Liver (tissue), 3 donors: Measurements from ENCODE around the gene LLGL2.

ENCODE experiments used
- CTCF ChIP-seq: fragments of 150-350 bp; IDR thresholded peaks from 2 replicates; pipeline ENCODE4 v1.5.1; 2017; ENCODE audit warnings: improper control_type of control experiment, low read depth, low read length; ENCODE audit not compliant: missing input control
- GABPA ChIP-seq, 2 donors: IDR thresholded peaks in 1 of 2; conservative IDR thresholded peaks in 1 of 2; 2 replicates each; pipeline ENCODE4 v1.6.1; 2016; ENCODE audit warnings: antibody characterized with exemption in 2 of 2, mild to moderate bottlenecking in 1 of 2, moderate library complexity in 1 of 2
- RAD21 ChIP-seq, 2 donors: IDR thresholded peaks; 2 replicates each; pipeline ENCODE4 v1.6.1; 2016; ENCODE audit warnings: antibody characterized with exemption in 2 of 2, mild to moderate bottlenecking in 2 of 2
- SP1 ChIP-seq: IDR thresholded peaks from 2 replicates; pipeline ENCODE4 v1.6.1; 2018; ENCODE audit warnings: antibody characterized with exemption, mild to moderate bottlenecking
- TAF1 ChIP-seq: conservative IDR thresholded peaks from 2 replicates; pipeline ENCODE4 v1.6.1; 2016; ENCODE audit warnings: antibody characterized with exemption, mild to moderate bottlenecking
- YY1 ChIP-seq: IDR thresholded peaks from 2 replicates; pipeline ENCODE4 v1.6.1; 2016; ENCODE audit warnings: antibody characterized with exemption, mild to moderate bottlenecking
- TF ChIP-seq, protein P1 (sequence below): IDR thresholded peaks from 2 replicates; pipeline ENCODE4 v1.6.1; 2016; ENCODE audit warnings: antibody characterized with exemption
- TF ChIP-seq, protein P2 (sequence below): IDR thresholded peaks from 2 replicates; pipeline ENCODE4 v1.6.1; 2016; ENCODE audit warnings: antibody characterized with exemption
- TF ChIP-seq, protein P3 (sequence below): IDR thresholded peaks from 2 replicates; pipeline ENCODE4 v1.6.1; 2016; ENCODE audit warnings: antibody characterized with exemption, mild to moderate bottlenecking
- donor health status: healthy.
- donor health status: healthy.

DNA sequence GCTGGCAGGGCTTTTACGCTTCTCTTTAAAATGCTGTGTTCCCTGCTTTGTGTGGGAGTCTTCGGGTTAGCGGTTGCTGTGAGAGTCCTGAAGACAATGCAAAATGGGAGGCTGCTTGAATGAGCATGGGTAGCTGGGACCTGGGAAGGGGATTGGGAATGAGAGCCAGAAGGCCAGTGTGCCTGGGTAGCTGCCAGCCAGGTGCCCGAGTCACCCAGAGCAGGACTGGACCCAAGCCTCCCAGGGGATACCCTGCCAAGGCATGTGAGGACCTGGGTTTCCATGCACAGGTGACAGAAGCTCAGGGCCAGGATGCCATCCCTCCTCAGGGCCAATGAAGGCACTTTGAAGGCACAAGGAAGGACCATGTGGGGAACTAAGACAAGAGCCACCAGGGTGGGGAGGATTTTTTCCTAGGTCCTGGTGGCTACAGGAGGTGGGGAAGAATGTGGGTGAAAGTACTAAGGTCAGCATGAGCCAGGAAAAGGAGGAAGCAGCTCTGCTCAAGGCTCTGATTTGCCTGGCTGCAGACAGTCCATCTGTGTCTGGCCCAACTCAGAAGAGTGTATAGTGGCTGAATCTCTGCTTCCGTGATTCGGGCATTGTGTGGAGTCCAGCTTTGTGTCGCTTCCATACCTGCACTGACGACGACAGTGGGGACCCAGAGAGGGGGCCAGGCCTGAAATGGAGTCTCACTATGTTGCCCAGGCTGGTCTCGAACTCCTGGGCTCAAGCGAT, 48.6 kb upstream of the LLGL2 start:
- no peak for TF ChIP-seq CTCF
- no peak for TF ChIP-seq SP1
- TF ChIP-seq, protein P1, sequence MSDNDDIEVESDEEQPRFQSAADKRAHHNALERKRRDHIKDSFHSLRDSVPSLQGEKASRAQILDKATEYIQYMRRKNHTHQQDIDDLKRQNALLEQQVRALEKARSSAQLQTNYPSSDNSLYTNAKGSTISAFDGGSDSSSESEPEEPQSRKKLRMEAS: no peak
- TF ChIP-seq, protein P2, sequence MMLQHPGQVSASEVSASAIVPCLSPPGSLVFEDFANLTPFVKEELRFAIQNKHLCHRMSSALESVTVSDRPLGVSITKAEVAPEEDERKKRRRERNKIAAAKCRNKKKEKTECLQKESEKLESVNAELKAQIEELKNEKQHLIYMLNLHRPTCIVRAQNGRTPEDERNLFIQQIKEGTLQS: no peak
- TF ChIP-seq YY1: no peak
- no peak for TF ChIP-seq RAD21 (IDR thresholded peaks at IDR 0.05)
- TF ChIP-seq, protein P3, sequence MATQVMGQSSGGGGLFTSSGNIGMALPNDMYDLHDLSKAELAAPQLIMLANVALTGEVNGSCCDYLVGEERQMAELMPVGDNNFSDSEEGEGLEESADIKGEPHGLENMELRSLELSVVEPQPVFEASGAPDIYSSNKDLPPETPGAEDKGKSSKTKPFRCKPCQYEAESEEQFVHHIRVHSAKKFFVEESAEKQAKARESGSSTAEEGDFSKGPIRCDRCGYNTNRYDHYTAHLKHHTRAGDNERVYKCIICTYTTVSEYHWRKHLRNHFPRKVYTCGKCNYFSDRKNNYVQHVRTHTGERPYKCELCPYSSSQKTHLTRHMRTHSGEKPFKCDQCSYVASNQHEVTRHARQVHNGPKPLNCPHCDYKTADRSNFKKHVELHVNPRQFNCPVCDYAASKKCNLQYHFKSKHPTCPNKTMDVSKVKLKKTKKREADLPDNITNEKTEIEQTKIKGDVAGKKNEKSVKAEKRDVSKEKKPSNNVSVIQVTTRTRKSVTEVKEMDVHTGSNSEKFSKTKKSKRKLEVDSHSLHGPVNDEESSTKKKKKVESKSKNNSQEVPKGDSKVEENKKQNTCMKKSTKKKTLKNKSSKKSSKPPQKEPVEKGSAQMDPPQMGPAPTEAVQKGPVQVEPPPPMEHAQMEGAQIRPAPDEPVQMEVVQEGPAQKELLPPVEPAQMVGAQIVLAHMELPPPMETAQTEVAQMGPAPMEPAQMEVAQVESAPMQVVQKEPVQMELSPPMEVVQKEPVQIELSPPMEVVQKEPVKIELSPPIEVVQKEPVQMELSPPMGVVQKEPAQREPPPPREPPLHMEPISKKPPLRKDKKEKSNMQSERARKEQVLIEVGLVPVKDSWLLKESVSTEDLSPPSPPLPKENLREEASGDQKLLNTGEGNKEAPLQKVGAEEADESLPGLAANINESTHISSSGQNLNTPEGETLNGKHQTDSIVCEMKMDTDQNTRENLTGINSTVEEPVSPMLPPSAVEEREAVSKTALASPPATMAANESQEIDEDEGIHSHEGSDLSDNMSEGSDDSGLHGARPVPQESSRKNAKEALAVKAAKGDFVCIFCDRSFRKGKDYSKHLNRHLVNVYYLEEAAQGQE: no peak
- TF ChIP-seq TAF1: no peak
- TF ChIP-seq GABPA (IDR thresholded peaks at IDR 0.05 in 1 of 2, conservative IDR thresholded peaks at IDR 0.05 in 1 of 2): no peak
